HG03457 (cell line): ENCODE data around the gene TAX1BP1.

Experiments used
- ATAC-seq: cut with Tn5 transposase; IDR thresholded peaks from one replicate; pipeline ENCODE4 v1.9.1; 2021; ENCODE audit warnings: moderate number of reproducible peaks; ENCODE audit not compliant: unreplicated experiment

The TAX1BP1 gene

GRCh38 chr7:27777662-27778061 is 37.7 kb downstream of the TAX1BP1 start:
- no peak for ATAC-seq

- ATAC-seq = no peak
Measured at GRCh38 chr7:27779873-27780272, 39.9 kb downstream of the TAX1BP1 start.

- no peak for ATAC-seq
Measured at GRCh38 chr7:27781188-27781587, 41.2 kb downstream of the TAX1BP1 start.

GRCh38 chr7:27782849-27783248 is 42.9 kb downstream of the TAX1BP1 start:
- no peak for ATAC-seq

- no peak for ATAC-seq
Measured at GRCh38 chr7:27784399-27785053, 44.6 kb downstream of the TAX1BP1 start.

GRCh38 chr7:27788437-27788836 is 48.5 kb downstream of the TAX1BP1 start:
- no peak for ATAC-seq

- ATAC-seq = no peak
Measured at GRCh38 chr7:27793780-27794179, 53.8 kb downstream of the TAX1BP1 start.

GRCh38 chr7:27795977-27796376 is 56.0 kb downstream of the TAX1BP1 start:
- ATAC-seq = no peak

GRCh38 chr7:27799212-27799611 is 59.2 kb downstream of the TAX1BP1 start:
- no peak for ATAC-seq

GRCh38 chr7:27802999-27803398 is 63.0 kb downstream of the TAX1BP1 start:
- no peak for ATAC-seq

- ATAC-seq = no peak
Measured at GRCh38 chr7:27804139-27804538, 64.2 kb downstream of the TAX1BP1 start.

GRCh38 chr7:27808626-27809025 is 68.7 kb downstream of the TAX1BP1 start:
- ATAC-seq = no peak

- ATAC-seq = no peak
Measured at GRCh38 chr7:27810186-27810585, 70.2 kb downstream of the TAX1BP1 start.

- ATAC-seq = no peak
Measured at GRCh38 chr7:27812706-27813105, 72.7 kb downstream of the TAX1BP1 start.

- no peak for ATAC-seq
Measured at GRCh38 chr7:27822245-27822644, 82.3 kb downstream of the TAX1BP1 start.

- no peak for ATAC-seq
Measured at GRCh38 chr7:27825891-27826290, 85.9 kb downstream of the TAX1BP1 start.

- ATAC-seq = no peak
Measured at GRCh38 chr7:27826357-27826756, 86.4 kb downstream of the TAX1BP1 start.

- no peak for ATAC-seq
Measured at GRCh38 chr7:27834179-27834921, 94.4 kb downstream of the TAX1BP1 start.

GRCh38 chr7:27835376-27835775 is 95.4 kb downstream of the TAX1BP1 start:
- ATAC-seq = no peak

- ATAC-seq = no peak
Measured at GRCh38 chr7:27836536-27836935, 96.6 kb downstream of the TAX1BP1 start.

- no peak for ATAC-seq
Measured at GRCh38 chr7:27839099-27839498, 99.1 kb downstream of the TAX1BP1 start.

- no peak for ATAC-seq
Measured at GRCh38 chr7:27840313-27840712, 100.4 kb downstream of the TAX1BP1 start.
